LNCaP clone FGC (cell line): ENCODE data around the gene DCAF4L1.
A peak's percentile ranks its signal among the peaks of the same experiment; 100 is the strongest.

Experiments
- DNase-seq: peaks from one replicate; pipeline ENCODE4 v3.0.0-alpha.2; 2011; ENCODE audit warnings: low read depth
- H3K4me3 ChIP-seq: 2 replicates; pipeline ENCODE4 v1.5.1; 2011; ENCODE audit warnings: mild to moderate bottlenecking, low read depth, low read length, control low read depth
- TF ChIP-seq, protein P1 (sequence below): IDR thresholded peaks from 2 replicates; pipeline ENCODE4 v1.5.1; 2012; ENCODE audit warnings: mild to moderate bottlenecking; ENCODE audit not compliant: control insufficient read depth, insufficient read depth; ENCODE audit errors: extremely low read depth

Gene DCAF4L1

DNA sequence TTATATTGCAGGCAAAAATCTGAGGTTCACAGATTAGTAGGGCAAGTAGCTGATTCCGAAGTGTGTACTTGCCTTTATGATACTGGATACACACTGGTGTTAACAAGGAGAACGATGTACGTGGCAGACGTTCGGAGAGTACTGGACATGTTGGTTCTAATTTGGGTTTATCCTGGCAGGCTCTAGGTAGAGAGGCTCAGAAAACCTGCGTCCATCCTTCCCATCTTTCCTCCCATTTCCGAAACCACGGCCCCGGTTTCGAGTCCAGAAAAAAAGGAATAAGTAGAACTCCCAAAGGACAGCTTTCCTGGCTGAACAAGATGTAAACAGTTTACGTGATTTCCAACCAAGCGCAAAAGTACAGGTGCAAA is 8.4 kb downstream of the DCAF4L1 start:
- TF ChIP-seq, protein P1, sequence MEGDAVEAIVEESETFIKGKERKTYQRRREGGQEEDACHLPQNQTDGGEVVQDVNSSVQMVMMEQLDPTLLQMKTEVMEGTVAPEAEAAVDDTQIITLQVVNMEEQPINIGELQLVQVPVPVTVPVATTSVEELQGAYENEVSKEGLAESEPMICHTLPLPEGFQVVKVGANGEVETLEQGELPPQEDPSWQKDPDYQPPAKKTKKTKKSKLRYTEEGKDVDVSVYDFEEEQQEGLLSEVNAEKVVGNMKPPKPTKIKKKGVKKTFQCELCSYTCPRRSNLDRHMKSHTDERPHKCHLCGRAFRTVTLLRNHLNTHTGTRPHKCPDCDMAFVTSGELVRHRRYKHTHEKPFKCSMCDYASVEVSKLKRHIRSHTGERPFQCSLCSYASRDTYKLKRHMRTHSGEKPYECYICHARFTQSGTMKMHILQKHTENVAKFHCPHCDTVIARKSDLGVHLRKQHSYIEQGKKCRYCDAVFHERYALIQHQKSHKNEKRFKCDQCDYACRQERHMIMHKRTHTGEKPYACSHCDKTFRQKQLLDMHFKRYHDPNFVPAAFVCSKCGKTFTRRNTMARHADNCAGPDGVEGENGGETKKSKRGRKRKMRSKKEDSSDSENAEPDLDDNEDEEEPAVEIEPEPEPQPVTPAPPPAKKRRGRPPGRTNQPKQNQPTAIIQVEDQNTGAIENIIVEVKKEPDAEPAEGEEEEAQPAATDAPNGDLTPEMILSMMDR = no peak
- peak; percentile 7 for DNase-seq
- H3K4me3 ChIP-seq = peak overlapping the region; percentile 78

DNA sequence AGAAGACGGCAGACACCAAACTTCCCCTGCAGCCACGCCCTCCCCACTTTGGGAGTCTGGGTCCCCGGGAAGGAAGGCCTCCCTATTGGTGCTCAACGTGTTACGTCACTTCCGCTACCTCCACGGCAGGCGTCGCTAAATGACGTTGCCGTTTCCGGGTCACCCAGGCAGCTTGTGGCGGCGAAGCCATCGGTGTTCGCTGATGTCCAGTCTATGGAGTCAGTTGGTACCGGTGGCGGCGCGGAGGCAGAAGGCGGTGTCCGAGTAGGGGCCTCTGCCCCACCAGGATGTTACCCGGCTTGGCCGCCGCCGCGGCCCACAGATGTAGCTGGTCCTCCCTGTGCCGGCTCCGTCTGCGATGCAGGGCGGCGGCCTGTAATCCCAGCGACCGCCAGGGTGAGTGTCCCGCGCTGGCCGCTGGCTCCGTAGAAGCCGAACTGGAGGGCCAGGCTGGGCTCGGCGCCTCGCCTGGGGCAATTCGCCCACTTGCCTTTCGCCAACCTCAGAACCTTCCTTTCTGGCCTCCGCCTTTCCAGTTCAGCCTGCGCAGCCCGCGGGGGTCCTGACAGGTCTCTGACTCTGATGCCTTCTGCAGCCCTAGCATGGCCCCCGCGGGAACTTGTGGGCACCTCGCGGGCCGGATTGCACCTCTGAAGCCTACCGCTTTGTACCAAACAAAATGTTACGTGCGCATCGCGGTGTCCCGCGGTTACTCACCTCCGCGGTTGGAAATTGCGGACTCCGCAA is 9.0 kb downstream of the DCAF4L1 start, which contains the start of gene SLC30A9:
SLC30A9 (plus strand) TSS at position 166 of the 747 bp plus-strand sequence; CDS start at position 288, 122 bp downstream.
- TF ChIP-seq, protein P1 = peak; percentile 12; the same call in 1 of the 2 replicates
- peak within 1 kb of the TSS; percentile 78 for H3K4me3 ChIP-seq
- peak; percentile 92 for DNase-seq

DNA sequence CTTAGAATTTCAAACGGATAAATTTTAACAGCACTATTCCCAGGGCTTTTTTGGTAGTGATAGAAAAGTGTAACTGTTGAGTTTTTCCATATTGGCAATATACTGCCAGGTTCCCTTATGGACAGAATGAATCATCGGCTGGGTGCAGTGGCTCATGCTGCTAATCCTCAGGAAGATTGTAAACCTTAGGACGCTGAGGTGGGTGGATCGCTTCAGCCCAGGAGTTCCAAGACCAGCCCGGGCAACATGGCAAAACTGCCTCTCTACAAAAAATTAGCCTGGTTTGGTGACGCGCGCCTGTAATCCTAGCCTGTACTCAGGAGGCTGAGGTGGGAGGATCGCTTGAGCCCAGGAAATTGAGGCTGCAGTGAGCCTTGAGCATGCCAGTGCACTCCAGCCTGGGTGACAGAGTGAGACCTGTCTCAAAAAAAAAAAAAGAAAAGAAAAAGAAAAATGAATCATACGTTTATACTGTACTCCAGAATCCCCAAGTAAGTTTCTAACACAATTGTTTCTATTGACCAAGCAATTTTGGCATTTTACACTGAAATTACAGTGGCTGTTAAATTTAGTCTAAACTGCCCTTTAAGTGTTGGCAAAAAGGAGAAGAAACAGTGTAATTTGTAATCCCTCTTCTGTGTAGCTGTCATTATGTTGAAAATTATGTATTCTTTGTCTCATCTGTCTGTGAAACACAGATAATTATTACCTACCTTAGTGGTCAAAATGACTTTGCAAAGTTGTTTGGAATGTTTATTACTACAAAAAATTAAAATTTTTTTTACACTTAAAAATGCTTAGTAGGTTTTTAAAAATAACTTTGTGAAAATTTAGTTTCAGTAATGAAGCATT is 10.6 kb downstream of the DCAF4L1 start:
- peak overlapping the region; percentile 78 for H3K4me3 ChIP-seq
- TF ChIP-seq, protein P1 = no peak
- no peak for DNase-seq

DNA sequence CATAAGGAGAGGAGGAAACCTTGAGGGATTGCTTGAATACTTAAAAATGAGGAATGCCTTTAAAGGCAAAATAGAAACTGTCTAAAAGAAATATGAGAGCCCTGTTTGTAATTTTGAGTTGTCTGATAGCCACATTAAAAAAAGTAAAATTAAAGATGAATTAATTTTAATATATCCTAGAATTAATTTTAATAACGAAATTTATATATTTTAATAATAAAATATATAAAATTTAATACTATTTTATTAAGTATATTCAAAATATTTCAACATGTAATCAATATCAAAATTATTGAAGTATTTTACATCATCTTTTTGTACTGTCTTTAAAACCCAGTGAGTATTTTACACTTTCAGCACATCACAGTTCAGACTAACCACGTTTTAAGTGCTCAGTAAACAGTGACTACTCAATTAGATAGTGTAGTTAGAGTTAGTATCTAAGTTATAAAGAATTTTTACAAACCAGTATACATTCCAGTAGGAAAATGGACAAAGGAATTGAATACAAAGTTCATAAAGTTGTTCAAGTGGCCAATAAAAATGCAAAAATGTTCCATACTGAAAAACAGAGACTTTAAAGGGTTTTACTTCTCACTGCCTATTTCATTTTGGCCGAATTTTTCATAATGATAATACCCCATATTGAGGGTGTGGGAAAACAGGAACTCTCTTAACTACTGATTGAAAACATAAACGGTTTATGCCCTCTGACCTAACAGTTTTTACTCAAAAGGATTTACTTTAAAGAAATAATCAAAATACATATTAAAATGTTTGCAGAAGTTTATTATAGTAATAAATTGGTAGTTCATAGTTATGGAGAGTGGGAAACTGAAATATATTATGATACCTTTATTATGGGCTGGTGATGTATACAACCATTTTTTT is 11.7 kb downstream of the DCAF4L1 start:
- H3K4me3 ChIP-seq = no peak overlapping the region
- TF ChIP-seq, protein P1 = no peak
- no peak for DNase-seq

DNA sequence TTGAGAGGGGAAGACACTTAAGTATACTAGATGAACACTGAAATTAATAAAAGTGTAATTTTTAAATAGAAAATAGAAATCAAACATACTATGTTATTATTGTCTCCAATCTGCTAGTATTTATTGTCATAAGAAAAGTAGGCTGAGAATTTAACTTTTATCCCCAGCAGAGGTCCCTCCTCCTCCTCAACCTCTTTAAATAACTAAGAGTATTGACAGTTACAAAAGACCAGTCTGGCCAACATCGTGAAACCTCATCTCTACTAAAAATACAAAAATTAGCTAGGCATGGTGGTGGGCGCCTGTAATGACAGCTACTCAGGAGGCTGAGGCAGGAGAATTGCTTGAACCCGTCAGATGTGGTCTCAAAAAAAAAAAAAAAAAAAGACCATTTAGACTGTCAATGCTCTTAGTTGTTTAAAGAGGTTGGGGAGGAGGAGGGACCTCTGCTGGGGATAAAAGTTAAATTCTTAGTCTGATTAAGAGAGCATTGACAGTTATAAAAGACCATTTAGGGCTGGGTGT is 13.0 kb downstream of the DCAF4L1 start:
- H3K4me3 ChIP-seq = no peak overlapping the region
- DNase-seq = no peak
- TF ChIP-seq, protein P1 = 0 out of 2 replicates have a peak, but pooled peaks have one; percentile 1

DNA sequence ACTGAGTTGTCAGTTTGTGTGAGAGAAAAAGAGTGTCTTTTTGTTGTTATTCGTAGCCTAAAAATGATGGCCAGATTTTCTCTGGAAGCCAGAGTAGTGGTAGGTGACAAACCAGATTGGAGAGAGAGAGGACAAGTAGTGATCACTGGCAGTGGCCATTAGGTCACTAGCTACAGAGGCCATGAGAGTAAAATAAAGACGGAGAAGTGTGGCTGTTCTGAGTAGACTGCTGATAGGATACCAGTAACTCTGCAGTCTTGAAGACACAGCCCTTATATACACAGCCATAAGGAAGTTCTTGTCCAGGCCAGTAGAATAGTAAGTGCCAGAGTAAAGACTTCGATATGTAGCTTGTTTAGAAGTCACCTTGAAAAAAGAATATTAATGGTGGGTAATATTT is 16.5 kb downstream of the DCAF4L1 start:
- TF ChIP-seq, protein P1 = no peak
- H3K4me3 ChIP-seq = no peak overlapping the region
- DNase-seq = no peak
